Uterus (tissue), 2 donors: Measurements from ENCODE around the gene CIRBP.

Source experiments
- POLR2A ChIP-seq, 2 donors: fragments of 450-650 bp; IDR thresholded peaks; one replicate each; pipeline ENCODE4 v1.6.1; 2016; ENCODE audit warnings: antibody characterized with exemption in 2 of 2, mild to moderate bottlenecking in 1 of 2, moderate library complexity in 1 of 2
- TF ChIP-seq, protein P1 (sequence below), 4 experiments: fragments of 200-600 bp in 2 of 4; fragments of 450-650 bp in 2 of 4; sonication (generic) in 2 of 4; IDR thresholded peaks; one replicate each; pipeline ENCODE4 v1.5.1; 2016 to 2019; ENCODE audit warnings: antibody characterized with exemption in 4 of 4, mild to moderate bottlenecking in 2 of 4, moderate library complexity in 1 of 4

DNA sequence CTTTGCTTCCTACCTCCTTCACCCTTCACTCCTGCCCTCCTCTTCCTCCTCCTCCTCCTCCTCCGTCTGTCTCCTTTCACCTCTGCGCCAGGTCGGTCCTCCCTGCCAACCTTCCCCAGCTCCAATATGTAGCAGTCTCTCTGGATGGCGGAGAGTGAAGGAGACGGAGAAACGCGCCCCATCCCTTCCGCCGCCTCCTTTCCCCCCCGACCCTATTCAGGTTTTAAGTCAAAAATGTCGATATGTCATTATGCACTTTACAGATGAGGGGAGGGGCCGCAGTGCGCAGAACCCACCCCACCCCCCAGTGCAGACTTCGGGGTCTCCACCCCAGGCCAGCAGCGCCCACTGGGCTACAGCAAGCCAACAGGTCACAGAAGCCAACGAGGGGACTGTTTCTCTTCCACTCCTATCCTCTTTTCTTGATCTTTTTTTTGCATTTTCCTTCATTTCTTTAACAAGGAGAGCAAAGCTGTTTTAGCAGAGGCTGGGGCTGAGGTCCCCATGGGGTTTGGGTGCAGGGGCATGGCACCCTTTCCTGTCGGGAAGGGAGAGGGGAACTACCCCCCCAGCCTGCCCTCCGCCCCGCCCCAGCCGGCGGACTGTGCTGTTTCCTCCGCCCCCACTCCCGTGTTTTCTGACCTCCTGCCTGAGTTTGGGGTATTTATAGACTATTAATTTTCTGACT is 11.5 kb upstream of the CIRBP start:
- TF ChIP-seq POLR2A (IDR thresholded peaks at IDR 0.05): no peak
- TF ChIP-seq, protein P1, sequence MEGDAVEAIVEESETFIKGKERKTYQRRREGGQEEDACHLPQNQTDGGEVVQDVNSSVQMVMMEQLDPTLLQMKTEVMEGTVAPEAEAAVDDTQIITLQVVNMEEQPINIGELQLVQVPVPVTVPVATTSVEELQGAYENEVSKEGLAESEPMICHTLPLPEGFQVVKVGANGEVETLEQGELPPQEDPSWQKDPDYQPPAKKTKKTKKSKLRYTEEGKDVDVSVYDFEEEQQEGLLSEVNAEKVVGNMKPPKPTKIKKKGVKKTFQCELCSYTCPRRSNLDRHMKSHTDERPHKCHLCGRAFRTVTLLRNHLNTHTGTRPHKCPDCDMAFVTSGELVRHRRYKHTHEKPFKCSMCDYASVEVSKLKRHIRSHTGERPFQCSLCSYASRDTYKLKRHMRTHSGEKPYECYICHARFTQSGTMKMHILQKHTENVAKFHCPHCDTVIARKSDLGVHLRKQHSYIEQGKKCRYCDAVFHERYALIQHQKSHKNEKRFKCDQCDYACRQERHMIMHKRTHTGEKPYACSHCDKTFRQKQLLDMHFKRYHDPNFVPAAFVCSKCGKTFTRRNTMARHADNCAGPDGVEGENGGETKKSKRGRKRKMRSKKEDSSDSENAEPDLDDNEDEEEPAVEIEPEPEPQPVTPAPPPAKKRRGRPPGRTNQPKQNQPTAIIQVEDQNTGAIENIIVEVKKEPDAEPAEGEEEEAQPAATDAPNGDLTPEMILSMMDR (IDR thresholded peaks at IDR 0.05): no peak
